GM18870 (cell line): ENCODE results near the gene NSDHL.

ENCODE experiments used
- ATAC-seq: cut with Tn5 transposase; IDR thresholded peaks from one replicate; pipeline ENCODE4 v1.9.1; 2021; ENCODE audit warnings: moderate library complexity; ENCODE audit not compliant: unreplicated experiment

NSDHL gene

DNA sequence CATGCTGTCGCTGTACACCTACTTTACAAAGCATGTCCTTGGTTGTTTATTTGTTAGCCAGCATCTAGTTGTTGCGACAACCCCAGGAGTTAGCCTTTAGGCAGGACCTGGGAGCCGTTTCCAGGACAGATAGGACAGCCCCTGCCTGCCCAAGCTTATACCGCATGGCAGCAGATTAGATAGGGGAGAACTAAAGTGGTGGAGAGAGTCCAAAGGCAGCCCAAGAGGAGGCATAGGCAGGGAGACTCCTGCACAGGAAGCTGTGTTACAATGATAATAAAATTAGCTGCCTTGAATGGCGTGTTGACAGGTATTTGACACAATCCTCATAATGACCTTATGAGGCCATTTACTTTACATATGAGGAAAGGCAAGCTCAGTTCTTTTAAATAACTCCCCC is 13.0 kb downstream of the NSDHL start:
- no peak for ATAC-seq

DNA sequence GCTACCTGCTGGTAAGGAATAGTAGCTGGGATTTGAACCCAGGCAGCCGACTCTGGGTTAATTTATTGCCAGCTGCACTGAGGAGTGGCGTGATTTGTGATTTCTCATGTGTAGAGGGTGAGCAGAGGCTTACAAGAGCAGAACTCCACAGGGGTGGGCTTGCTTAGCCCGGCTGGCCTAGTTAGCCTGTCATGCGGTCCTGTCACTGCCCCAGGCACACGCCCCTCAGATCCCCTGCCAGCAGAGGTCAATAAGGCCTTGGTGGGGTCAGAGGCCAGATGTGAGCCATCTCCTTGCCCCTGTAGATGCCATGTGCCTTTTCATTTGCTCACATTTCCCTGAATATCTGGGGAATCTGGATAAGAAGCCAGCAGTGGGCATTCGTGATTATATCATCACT is 13.4 kb downstream of the NSDHL start:
- ATAC-seq: no peak

DNA sequence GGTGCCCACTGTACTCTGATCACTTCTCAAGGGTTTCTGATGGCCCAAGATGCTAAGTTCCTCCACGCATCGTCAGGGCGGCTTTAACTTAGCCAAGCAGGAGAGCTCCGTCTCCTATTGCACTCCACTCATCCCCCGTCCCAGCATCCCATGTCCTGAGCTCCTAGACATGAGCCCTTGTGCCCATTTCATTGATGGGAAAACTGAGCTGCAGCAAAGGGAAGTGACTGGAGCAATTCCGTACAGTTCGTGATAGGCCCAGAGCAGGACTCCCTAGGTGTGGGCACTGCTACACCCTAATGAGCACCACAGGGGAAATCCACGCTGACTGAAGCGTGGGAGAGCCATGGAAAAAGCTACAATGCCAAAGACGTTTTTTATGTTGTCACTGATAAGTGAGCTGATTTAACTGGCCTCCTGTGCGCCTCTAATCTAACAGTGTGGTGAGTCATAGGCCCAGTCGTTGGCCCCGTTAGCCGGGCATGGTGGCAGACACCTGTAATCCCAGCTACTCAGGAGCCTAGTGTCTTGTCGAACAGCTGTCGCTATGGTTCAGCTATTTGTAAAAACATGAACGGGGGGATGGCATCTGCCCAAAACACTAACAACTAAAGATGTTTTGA is 14.9 kb downstream of the NSDHL start:
- ATAC-seq: no peak

DNA sequence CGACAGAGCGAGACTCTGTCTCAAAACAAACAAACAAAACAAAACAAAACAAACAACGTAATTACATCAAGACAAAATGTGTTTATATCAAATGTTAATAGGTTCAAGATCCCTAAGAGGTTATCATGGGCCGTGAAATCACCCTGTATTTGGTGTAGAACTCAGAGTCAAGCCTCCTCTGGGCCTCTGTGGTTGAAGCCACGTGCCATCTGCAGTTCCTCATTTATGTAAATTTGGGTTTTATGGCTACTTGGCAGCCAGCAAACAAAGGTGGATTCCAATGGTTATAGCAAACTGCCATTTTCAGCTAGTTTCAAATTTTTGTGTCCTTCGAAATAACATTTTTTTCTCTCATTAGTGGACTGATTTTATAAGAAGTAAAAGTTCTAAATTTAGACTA is 16.4 kb downstream of the NSDHL start:
- no peak for ATAC-seq

DNA sequence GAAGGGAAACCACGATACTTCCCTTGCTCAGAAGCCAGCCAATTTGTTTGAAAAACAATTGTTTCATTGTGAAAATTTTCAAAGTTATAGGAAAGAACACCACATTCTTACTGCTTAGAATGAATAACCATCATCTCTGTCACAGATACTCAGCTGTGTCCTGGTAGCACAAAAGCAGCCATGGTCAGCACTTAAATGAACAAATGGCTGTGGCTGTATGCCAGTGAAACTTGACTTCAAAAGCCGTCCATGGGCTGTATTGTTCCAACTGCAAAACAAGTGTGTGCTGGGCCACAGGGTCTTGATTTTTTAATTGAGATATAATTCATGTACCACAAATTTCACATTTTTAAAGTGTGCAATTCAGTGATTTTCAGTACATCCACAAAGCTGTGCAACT is 19.6 kb downstream of the NSDHL start:
- ATAC-seq: no peak

DNA sequence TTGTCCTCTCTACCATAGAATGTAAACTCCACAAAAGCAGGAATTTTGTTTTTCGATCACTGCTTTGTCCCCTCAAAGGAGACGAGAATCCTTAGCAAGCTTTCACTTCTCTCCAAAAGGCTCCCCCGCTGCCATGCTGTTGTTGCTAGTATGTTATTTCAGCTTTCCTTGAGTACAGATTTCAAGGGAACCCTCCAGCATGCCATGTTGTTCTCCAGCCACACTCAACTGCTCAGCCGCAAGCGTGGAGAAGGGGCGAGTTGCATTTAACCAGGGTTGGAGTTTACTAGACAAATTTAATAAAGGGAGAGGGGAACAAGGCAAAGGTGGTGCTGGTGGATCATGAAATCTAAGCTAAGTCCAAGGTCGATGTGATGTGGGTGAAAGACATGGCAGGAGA is 23.1 kb downstream of the NSDHL start:
- no peak for ATAC-seq

DNA sequence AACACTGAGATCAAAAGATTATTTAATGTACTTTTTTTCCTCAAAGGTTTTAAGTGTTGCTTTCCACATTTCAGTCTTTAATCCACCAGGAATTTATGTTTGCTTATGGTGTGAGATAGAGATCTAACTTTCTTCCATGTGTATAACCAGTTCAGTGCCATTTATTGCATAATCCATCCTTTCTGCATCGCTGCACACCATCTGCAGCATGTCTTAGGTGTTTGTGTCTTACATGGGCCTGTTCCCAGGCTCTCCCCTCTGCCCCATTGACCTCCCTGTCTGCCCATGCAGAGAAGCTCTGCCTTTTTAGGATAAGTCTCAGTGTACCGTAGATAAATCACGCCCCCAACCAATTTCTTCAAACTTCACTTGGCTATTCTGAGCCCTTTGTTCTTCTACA is 30.3 kb downstream of the NSDHL start:
- ATAC-seq: no peak

DNA sequence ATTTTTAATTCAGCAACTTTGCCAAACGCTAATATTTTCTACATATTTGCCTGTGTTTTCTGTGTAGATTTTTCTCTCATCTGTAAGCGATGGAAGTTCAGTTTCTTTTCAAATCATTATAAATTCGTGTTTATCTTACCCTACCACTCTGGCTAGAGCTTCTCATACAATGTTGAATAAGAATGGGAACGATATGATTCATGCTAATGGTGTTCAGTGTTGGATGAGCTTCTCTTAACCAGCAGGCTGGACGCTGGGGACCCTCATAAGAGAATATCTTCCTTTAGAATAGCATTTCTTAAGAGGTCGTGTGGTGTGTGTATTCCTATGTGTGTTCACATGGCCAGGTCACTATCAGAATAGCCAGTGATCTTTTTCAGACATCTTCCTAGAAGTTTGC is 31.0 kb downstream of the NSDHL start:
- no peak for ATAC-seq

DNA sequence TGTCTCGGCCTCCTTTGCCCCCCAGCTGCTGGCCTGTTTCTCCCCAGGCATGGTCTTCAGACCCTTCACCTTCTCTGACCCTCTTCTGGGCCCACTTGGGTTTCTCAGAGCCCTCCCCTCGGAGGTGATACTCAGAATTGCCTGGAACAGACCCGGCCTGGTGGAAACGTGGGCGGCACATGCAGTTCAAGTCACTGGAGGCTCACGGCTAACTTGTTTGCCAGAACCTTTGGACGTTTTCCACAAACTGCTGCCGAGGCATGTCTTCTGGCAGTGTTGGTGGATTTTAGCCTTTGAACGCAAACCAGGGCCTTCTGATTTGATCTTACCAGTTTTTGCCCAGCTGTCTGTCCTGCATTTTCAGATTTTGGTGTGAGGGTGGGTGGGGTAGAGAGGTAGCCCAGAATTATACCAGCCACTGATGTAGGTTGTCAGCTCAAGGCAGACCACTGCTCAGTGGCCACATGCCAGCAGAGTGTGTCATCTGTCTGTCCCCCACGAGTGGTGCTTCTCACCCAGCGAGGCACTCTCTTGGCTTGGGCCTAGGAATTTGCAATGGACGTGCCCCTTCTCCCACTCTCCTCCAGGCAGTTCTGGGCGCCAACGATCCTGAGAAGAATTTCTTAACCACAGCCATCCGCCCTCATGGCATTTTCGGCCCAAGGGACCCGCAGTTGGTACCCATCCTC is 34.5 kb downstream of the NSDHL start:
- ATAC-seq: no peak

DNA sequence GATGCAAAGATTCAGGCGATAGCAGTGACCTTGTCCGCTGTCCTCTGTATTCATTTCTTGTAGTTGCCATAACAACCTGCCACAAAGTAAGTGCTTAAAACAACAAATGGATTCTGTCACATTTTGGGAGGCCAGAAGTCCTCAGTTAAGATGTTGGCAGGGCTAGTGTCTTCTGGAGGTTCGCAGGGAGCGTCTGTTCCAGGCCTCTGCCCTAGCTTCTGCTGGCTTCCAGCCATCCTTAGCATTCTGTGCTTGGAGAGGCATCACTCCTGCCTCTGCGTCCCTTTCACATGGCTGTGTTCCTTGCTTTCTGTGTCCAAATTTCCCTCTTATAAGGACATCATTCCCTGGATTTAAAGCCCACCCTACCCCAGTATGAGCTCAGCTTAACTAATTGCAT is 35.5 kb downstream of the NSDHL start:
- no peak for ATAC-seq

DNA sequence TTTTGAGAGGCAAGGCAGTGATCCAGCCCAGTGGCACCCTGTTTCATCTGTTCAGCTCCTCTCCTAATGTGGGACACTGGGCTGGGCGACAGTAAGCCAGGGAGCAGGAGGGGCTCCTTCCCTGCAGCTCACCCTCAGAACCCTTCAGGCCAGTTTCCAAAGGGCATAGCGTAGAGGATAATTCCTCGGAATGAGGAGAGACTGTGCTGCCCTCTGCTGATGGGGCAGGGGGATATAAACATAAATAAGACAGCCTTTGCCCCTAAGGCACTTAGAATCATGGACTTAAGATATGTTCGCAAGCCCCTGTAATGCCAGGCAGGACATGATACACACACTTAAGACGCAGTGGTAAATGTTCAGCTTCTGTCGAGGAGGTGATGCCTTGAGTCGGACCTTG is 39.1 kb downstream of the NSDHL start:
- no peak for ATAC-seq

DNA sequence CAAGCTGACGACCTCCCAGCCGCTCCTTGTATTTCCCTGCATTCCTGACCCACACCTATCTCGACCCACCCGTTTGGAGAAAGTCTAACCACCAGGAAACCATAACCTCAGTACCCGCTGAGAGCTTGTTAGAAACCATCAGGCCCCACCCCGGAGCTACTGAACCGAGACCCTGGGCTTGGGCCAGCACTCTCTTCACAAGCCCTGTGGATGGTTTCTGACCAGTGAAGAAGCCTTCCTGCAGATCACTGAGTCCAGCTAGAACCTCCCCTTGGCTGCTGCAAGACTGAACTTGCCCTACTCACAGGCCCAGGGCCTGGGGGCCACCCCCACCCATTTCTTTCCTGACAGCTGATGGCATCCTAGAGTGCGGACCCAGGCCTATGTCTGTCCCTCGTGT is 40.4 kb downstream of the NSDHL start:
- ATAC-seq: no peak

DNA sequence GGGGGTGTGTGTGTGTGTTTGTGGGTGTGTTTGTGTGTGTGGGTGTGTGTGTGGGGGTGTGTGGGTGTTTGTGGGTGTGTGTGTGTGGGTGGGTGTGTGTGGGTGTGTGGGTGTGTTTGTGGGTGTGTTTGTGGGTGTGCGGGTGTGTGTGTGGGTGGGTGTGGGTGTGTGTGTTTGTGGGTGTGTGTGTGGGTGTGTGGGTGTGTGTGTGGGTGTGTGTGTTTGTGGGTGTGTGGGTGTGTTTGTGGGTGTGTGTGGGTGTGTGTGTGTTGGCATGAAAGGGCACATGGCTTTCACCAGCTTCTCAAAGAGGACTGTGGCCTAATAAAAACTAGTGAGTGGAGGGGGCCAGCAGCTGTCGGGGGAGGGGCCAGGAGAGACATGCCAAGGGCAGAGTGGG is 41.7 kb downstream of the NSDHL start:
- ATAC-seq: no peak

DNA sequence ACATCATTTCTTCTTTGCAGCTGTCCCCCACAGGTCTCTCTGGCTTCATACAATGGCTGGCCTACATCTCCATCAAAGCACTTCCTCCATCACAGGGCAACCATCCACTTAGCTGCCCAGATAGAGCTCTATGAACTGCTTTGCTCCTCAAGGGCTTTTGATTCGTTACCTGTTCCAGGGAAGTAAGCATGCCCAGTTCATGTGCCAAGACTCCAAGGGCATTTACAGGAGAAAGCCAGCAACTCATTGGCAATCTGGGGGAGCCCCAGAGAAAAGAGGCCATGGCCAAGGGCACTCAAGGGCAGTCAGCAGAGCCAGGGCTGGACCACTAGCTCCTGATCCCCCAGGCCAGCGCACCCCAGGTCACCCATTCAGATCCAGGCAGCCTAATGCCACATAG is 42.5 kb downstream of the NSDHL start:
- no peak for ATAC-seq

DNA sequence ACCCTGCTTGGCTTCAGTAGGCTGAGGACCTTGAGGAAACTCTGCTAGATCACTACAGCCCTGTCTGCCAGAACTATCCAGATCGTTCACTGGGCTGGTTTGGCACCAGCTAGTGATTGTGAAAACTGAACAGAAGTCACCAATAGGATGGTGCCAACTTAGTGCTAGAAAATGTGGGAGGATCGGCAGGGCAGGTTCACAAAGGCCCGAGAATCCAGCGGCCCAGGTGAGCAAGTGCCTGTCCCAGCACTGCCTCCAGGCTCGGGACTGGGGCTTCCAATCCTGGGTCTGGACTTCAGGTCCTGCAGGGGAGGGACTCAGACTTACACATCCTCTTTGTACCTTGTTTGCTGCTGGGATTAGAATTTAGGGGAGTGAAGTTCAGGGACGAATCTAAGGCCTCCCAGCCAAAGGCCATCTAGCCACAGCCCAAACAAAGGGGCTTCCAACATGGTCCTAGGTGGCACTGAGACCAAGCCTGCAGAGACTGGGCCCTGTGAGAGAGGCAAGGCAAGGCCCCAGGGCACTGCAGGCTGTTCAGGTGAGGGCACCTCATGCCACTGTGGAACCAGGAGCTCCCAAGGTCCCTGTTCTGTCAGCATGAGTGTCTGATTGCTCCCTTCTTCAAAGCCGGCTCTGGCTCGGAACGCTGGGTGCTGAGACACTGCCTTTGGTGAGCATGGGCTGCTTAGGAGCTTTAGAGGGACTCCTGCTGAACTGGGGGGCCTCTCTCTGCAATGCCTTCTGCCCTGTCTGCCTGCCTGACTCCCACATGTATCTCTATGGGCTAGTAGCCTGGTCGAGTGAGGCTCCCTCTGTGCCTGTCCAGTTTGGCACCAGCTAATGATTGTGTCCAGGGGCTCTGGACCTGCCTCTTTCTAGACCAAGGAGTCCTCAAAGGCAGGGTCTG is 46.3 kb downstream of the NSDHL start:
- no peak for ATAC-seq

DNA sequence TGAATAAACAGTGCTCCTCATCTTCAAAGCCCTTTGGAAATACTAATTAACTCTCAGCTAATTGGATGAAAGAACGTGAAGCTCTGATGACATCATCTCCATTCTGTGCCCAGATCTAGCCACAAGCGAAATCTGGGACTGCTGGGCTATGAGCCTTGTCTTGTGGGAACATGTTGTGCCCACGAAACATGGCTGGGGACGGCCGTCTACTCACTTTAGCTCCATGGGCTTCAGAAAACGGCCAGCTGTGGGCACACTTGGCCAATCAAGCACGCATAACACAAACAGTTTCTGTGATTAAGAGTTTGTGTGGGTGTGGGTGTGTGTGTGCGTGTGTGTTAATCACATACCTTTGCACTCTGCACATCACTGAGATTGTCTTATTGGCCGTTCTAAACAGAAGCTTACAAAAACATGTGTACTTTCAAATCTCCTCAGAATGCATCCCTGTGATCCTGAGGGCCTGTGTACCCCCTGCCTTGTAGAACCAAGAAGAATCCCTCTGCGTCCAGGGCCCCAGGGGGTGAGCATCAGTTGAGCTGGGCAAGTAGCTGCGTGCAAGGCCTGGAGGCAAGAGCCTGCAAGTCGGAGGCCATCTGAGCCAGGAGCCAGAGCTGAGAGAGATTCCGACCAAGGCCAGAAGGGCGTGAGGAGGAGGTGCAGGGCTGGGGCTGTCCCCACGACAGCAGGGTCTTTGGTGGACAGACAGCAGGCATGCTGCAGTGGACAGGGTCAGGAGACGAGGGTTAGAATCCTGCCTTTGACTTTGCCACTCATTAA is 48.3 kb downstream of the NSDHL start:
- ATAC-seq: no peak

DNA sequence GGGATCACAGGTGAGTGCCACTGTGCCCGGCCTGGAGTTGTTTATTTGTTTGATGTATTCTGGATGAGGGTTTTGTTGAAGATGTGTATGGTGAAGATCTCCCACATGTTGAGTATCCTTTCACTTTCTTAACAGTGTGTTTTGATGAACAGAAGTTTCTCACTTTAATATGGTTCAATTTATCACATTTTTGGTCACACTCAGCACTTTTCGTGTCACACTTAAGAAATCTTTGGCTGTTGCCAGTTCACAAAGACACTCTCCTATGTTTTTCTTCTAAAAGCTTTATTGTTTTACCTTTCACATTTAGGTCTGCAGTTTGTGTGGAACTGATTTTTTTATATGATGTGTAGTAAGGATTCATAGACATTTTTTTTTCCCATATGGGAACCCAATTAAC is 50.4 kb downstream of the NSDHL start:
- ATAC-seq: no peak

DNA sequence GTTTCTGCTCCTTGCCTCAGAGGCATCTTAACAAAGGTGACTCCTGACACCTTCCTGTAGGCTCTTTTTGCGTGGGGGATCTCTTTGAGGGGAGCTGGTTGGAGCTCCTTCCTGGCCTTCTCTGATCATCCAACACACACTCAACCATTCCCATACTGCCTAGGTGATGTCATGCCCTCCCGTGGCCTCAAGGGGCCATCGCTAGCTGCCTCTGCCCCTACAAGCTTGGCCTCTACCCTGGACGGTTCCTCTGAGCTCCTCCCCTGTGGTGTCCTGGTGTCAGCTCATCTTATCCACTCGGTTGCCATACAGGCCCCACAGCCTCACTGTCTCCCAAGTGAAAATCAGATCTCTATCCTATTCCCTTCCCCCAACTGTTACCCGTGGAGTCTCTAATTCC is 53.3 kb downstream of the NSDHL start:
- ATAC-seq: no peak

DNA sequence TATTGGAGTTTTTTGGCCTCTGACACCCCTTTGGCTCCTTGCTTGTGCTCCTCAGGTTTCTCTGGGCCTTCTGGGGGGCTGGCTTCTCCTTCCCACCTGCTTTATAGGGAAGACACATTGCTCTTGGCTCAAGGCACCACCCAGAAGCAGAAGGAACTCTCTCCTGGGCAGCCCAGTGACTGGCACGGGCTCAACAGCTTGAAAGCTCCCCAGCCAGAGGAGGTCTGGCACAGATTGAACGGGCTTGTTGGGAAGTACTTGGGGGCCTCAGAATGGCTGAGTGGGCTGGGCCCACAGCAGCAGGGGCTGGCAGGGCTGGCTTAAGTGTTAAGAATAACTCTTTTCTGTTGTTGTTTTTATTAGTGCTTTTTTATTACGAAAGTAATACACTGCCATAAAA is 55.9 kb downstream of the NSDHL start:
- ATAC-seq: no peak

DNA sequence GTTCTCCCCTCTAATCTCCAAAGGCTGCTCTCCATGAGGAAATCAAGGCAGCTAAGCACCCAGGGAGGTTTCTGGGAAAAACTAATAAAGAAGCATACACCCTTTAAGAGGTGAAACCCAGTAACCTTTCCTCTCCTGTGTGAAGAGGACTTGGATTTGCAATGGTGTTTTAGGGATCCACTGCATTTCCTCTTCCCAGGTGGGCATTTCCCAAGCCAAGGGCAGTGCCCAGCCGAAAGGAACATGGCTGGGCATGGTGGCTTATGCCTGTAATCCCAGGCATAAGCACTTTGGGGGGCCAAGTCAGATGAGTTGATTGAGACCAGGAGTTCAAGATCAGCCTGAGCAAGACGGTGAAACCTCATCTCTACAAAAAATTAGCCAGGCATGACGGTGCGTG is 61.6 kb downstream of the NSDHL start:
- no peak for ATAC-seq
